ENCODE results near the gene OR6K2.

- TF ChIP-seq CTCF (IDR thresholded peaks at IDR 0.05; ENCODE audit: low read depth, low read length, poor library complexity, severe bottlenecking) (no peak), EZH2phosphoT487 (IDR thresholded peaks at IDR 0.05; ENCODE audit: borderline replicate concordance, low read length) (no peak)
These were observed 30.0 kb upstream of the OR6K2 start for GRCh38 chr1:158730453-158730852.

Data from DOHH2 (cell line).